ENCODE results near the gene BEND7. TPM values are rescaled to one million over a fixed set of nuclear protein-coding genes. Genes with fewer than 3 reads are reported as not detected.

Gene BEND7
- total and polyA plus RNA-seq, 2 of the 8 experiments (the other 6 are each of a cell fraction or from before 2014, with no cell fraction given): 1.9 to 8.2 TPM

DNA sequence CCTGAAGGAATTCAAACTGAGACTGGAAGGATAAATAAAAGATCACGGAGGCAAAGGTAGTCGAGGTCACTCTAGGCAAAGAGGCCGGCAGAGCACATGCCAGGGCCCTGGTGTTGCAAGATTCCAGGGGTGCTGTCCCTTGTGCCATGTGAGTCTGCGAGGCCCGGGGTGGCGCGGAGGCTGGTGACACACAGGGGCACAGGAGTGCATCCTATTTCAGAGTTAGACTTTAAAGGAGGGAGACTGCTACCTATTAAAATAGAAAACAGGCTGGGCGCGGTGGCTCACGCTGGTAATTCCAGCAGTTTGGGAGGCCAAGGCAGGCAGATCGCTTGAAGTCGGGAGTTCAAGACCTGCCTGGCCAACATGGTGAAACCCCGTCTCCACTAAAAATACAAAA is 12.6 kb downstream of the BEND7 start:
- Histone ChIP-seq H4K5ac (ENCODE audit: insufficient read length, low read depth, low read length) (no peak overlapping the region), H3K4me1 (replicated peaks in 1 of 4; ENCODE audit: control insufficient read depth in 3 of 4, insufficient read depth in 4 of 4, low read length in 3 of 4) (peaks cover 0 to 3% (median 0%) of the 10 kb centered on the region in 4 experiments; a peak in 1 of 7 replicates), H3K23me2 (ENCODE audit: low read depth, low read length) (no peaks in the 10 kb centered on the region), H3K36me3 (ENCODE audit: control insufficient read depth in 2 of 4, insufficient read depth in 4 of 4, low read length in 3 of 4) (no peaks in the 10 kb centered on the region), H2AFZ (ENCODE audit: low read length) (no peak overlapping the region), H3K4me3 (ENCODE audit: extremely low read depth in 1 of 4, insufficient read depth in 2 of 4, low read depth in 3 of 4, low read length in 4 of 4) (no peak overlapping the region), H2BK120ac (replicated peaks; ENCODE audit: low read depth, low read length) (no peak overlapping the region), H4K91ac (replicated peaks; ENCODE audit: insufficient read length, low read length) (no peak overlapping the region), H3K79me2 (ENCODE audit: control insufficient read depth in 1 of 2, insufficient read depth in 2 of 2, low read length in 2 of 2) (no peaks in the 10 kb centered on the region), H2BK15ac (ENCODE audit: low read length) (no peak overlapping the region), H4K8ac (ENCODE audit: extremely low read depth, insufficient read depth, low read length) (no peak overlapping the region), H3K9ac (replicated peaks in 1 of 4; ENCODE audit: extremely low read depth in 1 of 4, low read depth in 3 of 4, low read length in 3 of 4) (no peak overlapping the region), H2BK20ac (ENCODE audit: low read length) (no peak overlapping the region), H2AK5ac (ENCODE audit: low read depth, low read length) (no peak overlapping the region), H3K56ac (replicated peaks; ENCODE audit: insufficient read length, low read depth, low read length) (no peak overlapping the region), H3K4me2 (ENCODE audit: insufficient read depth in 1 of 2, low read depth in 2 of 2, low read length in 2 of 2) (no peak overlapping the region), H2BK12ac (ENCODE audit: low read depth, low read length) (no peak overlapping the region), H3K18ac (ENCODE audit: extremely low read depth, low read length) (no peak overlapping the region), H3K27ac (ENCODE audit: low read depth, low read length) (no peak overlapping the region), H4K20me1 (replicated peaks in 1 of 2; ENCODE audit: control insufficient read depth in 1 of 2, insufficient read depth in 2 of 2, low read length in 2 of 2) (no peaks in the 10 kb centered on the region), H3K14ac (ENCODE audit: insufficient read length) (no peak overlapping the region), H2BK5ac (ENCODE audit: low read depth, low read length) (no peak overlapping the region), H3K23ac (ENCODE audit: insufficient read length) (no peak overlapping the region), H3K79me1 (ENCODE audit: low read depth, low read length) (no peaks in the 10 kb centered on the region), H3K4ac (replicated peaks; ENCODE audit: insufficient read length, low read depth, low read length) (no peak overlapping the region), H3K27me3 (replicated peaks in 1 of 4; ENCODE audit: control insufficient read depth in 3 of 4, extremely low read depth in 1 of 4, insufficient read depth in 3 of 4, low read length in 3 of 4) (no peaks in the 10 kb centered on the region), H3K9me3 (ENCODE audit: insufficient read depth in 2 of 2, low read depth in 1 of 2, low read length in 1 of 2) (no peaks in the 10 kb centered on the region)
- ChIA-PET POLR2A (ENCODE audit: partially characterized antibody) (no interaction called here), CTCF (ENCODE audit: partially characterized antibody) (interaction anchor here (1.1 kb wide), 1 partner anchor 17 kb away, joined by 3 read pairs; no protein-coding TSS in a partner anchor)
- FAIRE-seq: no peak
- 87% methylated on average over 13 of the region's 13 CpGs; no CpG with 5 or more reads in 1 of the 2 experiments for WGBS, 2 experiments (ENCODE audit: extremely low coverage in 1 of 2, insufficient coverage in 1 of 2, insufficient read length in 1 of 2, insufficient replicate concordance in 2 of 2, low coverage in 1 of 2, low lambda C conversion rate in 2 of 2, missing lambda C conversion rate in 1 of 2)
- DNase-seq (ENCODE audit: low read depth in 1 of 2, low spot score in 2 of 2): no peak
- TF ChIP-seq SIN3A (conservative IDR thresholded peaks at IDR 0.05 in 1 of 2, IDR thresholded peaks at IDR 0.05 in 1 of 2; ENCODE audit: low read depth in 1 of 2, low read length in 2 of 2) (no peak), CTBP2 (IDR thresholded peaks at IDR 0.05; ENCODE audit: borderline replicate concordance, insufficient read depth, insufficient read length, low read length) (no peak), YY1 (IDR thresholded peaks at IDR 0.05; ENCODE audit: low read depth, low read length) (no peak), POLR2AphosphoS5 (IDR thresholded peaks at IDR 0.05; ENCODE audit: low read depth, low read length) (no peak), TAF1 (IDR thresholded peaks at IDR 0.05; ENCODE audit: low read depth, low read length) (no peak), RBBP5 (IDR thresholded peaks at IDR 0.05; ENCODE audit: borderline replicate concordance, low read depth, low read length) (no peak), CHD2 (IDR thresholded peaks at IDR 0.05; ENCODE audit: low read length) (no peak), ZNF274 (IDR thresholded peaks at IDR 0.05; ENCODE audit: borderline replicate concordance, extremely low read depth, low read length) (no peak), CEBPB (IDR thresholded peaks at IDR 0.05; ENCODE audit: low read depth, low read length) (no peak), RNF2 (IDR thresholded peaks at IDR 0.05; ENCODE audit: borderline replicate concordance, low read depth, low read length, missing control alignments, poor library complexity, severe bottlenecking) (no peak), POU5F1 (IDR thresholded peaks at IDR 0.05; ENCODE audit: low read depth, low read length) (no peak), TAF7 (optimal IDR thresholded peaks at IDR 0.05; ENCODE audit: borderline replicate concordance, low read depth, low read length) (no peak)
- TF ChIP-seq, protein P1, sequence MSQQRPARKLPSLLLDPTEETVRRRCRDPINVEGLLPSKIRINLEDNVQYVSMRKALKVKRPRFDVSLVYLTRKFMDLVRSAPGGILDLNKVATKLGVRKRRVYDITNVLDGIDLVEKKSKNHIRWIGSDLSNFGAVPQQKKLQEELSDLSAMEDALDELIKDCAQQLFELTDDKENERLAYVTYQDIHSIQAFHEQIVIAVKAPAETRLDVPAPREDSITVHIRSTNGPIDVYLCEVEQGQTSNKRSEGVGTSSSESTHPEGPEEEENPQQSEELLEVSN (IDR thresholded peaks at IDR 0.05): no peak
